Gastroesophageal sphincter (tissue), 3 donors: ENCODE data around the gene EXPH5.

Source experiments
- POLR2A ChIP-seq, 2 donors: fragments of 450-650 bp; IDR thresholded peaks; one replicate each; pipeline ENCODE4 v1.6.1; 2017; ENCODE audit warnings: antibody characterized with exemption in 2 of 2, mild to moderate bottlenecking in 2 of 2, moderate library complexity in 1 of 2
- POLR2AphosphoS5 ChIP-seq: sonication (generic); formaldehyde crosslinking; IDR thresholded peaks from one replicate; pipeline ENCODE4 v1.6.1; 2017; ENCODE audit warnings: antibody characterized with exemption
- TF ChIP-seq, protein P1 (sequence below), 4 experiments: fragments of 200-600 bp in 2 of 4; fragments of 450-650 bp in 2 of 4; sonication (generic) in 1 of 4; IDR thresholded peaks; one replicate each; pipeline ENCODE4 v1.5.1; 2017 to 2019; ENCODE audit warnings: antibody characterized with exemption in 4 of 4, mild to moderate bottlenecking in 2 of 4, moderate library complexity in 2 of 4

DNA sequence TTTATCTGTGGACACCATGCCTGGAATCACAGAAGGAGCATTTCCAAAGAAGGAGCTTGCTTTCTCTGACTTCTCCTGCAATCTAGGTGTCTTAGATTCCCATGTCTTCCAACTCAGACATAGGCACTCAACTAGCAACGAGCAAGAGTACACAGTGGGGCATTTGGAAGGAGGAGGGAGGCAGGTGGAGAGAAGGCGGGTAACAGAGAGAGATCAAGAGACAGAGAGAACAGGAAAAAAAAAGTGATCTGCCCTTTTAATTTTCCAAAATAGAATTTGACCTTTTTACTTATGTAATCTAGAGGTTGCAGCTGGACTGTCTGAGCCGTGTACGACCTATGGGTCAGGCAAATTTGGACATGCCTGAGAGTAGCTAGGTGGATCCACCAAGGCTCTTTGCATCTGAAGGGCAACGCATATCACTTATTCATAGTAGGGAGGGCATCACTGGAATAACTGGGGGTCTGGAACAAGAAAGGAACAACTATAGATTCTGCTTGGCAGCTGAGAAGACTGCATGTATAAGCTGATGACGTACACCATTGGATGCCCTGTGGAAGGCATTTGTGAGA lies 58.1 kb downstream of the EXPH5 start:
- TF ChIP-seq, protein P1, sequence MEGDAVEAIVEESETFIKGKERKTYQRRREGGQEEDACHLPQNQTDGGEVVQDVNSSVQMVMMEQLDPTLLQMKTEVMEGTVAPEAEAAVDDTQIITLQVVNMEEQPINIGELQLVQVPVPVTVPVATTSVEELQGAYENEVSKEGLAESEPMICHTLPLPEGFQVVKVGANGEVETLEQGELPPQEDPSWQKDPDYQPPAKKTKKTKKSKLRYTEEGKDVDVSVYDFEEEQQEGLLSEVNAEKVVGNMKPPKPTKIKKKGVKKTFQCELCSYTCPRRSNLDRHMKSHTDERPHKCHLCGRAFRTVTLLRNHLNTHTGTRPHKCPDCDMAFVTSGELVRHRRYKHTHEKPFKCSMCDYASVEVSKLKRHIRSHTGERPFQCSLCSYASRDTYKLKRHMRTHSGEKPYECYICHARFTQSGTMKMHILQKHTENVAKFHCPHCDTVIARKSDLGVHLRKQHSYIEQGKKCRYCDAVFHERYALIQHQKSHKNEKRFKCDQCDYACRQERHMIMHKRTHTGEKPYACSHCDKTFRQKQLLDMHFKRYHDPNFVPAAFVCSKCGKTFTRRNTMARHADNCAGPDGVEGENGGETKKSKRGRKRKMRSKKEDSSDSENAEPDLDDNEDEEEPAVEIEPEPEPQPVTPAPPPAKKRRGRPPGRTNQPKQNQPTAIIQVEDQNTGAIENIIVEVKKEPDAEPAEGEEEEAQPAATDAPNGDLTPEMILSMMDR (IDR thresholded peaks at IDR 0.05), result no peak
- TF ChIP-seq POLR2A (IDR thresholded peaks at IDR 0.05) (no peak), POLR2AphosphoS5 (no peak)
